SK-N-SH treated with all-trans-retinoic acid at 6 μM for 48 hours (cell line): ENCODE data around the gene PJA2.

Source experiments
- RARB ChIP-seq: fragments of 250-450 bp; sonication (Bioruptor Pico); IDR thresholded peaks from 2 replicates; pipeline ENCODE4 v1.8.0; 2021; ENCODE audit warnings: mild to moderate bottlenecking, moderate library complexity
- TF ChIP-seq, protein P1 (sequence below): fragments of 250-450 bp; sonication (Bioruptor Pico); IDR thresholded peaks from 2 replicates; pipeline ENCODE4 v1.5.0; 2020; ENCODE audit warnings: mild to moderate bottlenecking, moderate library complexity

DNA sequence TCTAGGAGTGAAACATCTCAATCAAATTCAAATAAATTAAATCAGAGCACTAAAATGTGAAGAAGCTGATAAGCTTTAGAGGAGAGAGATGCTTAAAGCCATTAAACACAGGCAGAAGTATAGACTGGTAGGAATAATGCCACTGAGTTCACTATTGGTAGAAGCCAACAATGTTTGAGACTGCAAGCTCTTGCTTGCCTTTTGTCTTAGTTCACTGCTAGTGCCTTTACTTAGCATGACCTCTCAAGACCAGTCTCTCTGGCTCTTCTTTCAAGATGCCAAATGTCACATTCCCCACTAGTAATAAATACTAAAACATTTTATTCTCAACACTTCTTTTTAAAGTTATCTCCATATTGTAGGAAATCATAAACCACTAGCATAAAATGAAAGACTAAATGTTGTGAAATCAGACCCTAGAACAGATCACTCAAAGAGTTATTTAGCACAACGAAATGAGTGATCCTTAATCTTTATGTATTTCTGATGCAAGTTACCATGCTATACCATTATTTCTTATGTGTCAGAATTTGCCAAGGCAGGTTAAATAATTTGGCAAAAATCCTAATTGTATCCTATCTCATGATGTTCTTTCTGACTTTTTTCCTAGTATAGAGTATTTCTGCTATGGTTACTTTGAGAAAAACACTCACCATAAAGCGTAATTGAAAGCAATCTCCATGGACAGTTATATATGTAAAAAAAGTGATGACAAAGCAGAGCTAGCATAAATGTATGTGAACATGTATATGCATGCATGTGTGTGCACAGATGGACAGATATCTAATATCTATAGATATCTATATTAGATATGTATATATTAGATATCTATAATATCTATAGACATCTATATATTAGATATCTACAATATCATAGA is 57.5 kb downstream of the PJA2 start:
- TF ChIP-seq, protein P1, sequence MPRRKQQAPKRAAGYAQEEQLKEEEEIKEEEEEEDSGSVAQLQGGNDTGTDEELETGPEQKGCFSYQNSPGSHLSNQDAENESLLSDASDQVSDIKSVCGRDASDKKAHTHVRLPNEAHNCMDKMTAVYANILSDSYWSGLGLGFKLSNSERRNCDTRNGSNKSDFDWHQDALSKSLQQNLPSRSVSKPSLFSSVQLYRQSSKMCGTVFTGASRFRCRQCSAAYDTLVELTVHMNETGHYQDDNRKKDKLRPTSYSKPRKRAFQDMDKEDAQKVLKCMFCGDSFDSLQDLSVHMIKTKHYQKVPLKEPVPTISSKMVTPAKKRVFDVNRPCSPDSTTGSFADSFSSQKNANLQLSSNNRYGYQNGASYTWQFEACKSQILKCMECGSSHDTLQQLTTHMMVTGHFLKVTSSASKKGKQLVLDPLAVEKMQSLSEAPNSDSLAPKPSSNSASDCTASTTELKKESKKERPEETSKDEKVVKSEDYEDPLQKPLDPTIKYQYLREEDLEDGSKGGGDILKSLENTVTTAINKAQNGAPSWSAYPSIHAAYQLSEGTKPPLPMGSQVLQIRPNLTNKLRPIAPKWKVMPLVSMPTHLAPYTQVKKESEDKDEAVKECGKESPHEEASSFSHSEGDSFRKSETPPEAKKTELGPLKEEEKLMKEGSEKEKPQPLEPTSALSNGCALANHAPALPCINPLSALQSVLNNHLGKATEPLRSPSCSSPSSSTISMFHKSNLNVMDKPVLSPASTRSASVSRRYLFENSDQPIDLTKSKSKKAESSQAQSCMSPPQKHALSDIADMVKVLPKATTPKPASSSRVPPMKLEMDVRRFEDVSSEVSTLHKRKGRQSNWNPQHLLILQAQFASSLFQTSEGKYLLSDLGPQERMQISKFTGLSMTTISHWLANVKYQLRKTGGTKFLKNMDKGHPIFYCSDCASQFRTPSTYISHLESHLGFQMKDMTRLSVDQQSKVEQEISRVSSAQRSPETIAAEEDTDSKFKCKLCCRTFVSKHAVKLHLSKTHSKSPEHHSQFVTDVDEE (CRISPR knock-in tag): no peak
- no peak for TF ChIP-seq RARB
